ENCODE results near the gene BROX.
"Not testable (repeated sequence)": the region's sequence is repeated elsewhere in the genome, so short reads cannot be mapped to it uniquely, and the experiment has no call there.

BROX gene

DNA sequence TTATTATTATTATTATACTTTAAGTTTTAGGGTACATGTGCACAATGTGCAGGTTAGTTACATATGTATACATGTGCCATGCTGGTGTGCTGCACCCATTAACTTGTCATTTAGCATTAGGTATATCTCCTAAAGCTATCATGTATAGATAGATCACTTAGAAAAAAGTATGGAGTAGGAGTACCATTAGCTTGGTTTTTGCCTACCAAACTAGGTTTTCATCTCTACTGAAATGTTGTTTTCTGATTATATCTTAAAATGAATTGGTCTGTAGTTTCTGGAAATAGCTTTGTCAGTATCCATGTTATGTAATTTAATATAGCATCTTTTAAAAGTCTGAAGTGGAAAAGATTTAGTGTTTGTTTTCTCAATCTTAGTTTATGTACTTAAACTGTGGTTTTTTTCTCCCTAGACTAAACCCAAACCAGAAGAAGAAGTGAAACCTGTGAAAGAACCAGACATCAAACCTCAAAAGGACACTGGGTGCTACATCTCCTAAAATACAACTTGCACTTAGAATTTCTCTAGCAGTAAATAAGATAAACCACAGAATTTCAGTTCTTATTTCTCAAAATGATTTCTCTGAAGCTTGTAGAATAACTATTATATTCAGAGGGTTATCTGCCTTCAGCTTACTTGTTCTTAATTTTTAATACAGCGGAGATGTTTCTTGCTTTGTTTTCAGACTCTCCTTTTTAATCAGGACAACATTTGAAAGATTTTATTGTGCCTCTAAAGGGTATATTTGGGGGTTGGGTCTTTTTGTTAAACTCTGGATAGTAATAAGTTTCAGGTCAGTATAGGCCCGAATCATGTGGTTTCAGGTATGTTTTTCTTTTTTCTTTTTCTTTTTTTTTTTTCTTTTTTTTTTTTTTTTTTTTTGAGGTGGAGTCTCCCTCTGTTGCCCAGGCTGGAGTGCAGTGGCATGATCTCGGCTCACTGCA, 20.1 kb downstream of the BROX start:
- TF ChIP-seq, protein P1, sequence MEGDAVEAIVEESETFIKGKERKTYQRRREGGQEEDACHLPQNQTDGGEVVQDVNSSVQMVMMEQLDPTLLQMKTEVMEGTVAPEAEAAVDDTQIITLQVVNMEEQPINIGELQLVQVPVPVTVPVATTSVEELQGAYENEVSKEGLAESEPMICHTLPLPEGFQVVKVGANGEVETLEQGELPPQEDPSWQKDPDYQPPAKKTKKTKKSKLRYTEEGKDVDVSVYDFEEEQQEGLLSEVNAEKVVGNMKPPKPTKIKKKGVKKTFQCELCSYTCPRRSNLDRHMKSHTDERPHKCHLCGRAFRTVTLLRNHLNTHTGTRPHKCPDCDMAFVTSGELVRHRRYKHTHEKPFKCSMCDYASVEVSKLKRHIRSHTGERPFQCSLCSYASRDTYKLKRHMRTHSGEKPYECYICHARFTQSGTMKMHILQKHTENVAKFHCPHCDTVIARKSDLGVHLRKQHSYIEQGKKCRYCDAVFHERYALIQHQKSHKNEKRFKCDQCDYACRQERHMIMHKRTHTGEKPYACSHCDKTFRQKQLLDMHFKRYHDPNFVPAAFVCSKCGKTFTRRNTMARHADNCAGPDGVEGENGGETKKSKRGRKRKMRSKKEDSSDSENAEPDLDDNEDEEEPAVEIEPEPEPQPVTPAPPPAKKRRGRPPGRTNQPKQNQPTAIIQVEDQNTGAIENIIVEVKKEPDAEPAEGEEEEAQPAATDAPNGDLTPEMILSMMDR (IDR thresholded peaks at IDR 0.05; ENCODE audit: low read depth, low read length): no peak
- DNase-seq (ENCODE audit: extremely low read depth, low read depth): no peak

DNA sequence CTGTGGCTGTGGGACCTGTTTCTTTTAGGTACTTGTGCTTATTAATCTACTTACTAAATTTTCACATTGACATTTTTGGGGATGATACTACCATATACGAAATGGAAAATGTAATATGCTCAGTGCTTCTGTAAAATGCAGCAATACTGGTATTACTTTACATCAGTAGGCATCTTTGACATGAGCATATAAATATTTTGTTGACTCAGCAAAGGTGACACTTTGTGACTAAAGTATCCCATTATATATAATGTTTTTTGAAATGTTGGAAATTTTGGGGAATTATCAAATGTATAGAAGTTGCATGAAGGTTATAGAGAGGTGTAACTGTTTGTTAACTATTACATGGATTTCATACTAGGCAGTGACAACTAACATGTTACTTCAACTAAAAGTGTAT, 22.4 kb downstream of the BROX start:
- DNase-seq (ENCODE audit: extremely low read depth, low read depth): no peak
- TF ChIP-seq, protein P1 (IDR thresholded peaks at IDR 0.05; ENCODE audit: low read depth, low read length): no peak

DNA sequence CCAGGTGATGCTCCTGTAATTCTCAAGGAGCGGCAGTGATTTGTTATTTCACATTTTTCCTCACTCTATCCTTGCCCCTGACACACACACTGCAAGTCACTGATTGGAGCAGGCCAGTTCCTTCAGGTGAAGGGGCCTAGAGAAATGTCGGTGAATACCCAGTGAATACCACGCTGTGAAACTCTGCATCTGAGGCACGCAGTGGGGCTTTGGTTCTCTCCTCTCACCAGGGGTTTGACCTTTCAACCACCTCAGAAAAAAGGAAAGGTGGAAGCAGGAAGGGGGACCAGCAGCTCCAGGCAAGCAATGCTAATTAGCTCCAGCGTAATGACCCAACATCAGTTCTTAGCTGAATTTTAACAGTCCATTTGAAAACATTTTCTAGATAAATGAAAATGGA, 24.1 kb downstream of the BROX start:
- TF ChIP-seq, protein P1 (IDR thresholded peaks at IDR 0.05; ENCODE audit: low read depth, low read length): no peak
- DNase-seq (ENCODE audit: extremely low read depth, low read depth): no peak

DNA sequence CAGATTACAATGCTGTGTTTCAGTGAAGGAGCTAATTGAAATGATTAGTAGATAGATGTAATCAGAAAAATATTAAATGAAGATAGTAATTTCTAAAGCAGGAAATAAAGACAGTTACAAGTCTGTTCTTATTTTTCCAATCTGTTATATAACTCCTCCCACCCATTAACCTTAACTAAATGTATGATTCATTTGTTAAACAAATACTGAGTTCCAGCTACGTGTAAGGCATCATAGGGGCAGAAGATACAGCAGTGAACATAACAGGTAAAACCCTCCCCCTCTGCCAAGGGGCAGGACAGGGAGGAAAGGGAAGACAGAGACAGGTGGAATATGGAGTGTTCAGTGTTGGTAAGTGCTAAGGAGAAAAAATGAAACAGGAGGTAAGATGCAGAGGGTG, 24.6 kb downstream of the BROX start, which contains the start of gene FAM177B:
TSS of gene FAM177B (plus strand) at position 231 of the 400 bp plus-strand sequence. CDS start 9,344 bp downstream, outside the sequence.
- no peak for DNase-seq (ENCODE audit: extremely low read depth, low read depth)
- TF ChIP-seq, protein P1 (IDR thresholded peaks at IDR 0.05; ENCODE audit: low read depth, low read length): no peak

DNA sequence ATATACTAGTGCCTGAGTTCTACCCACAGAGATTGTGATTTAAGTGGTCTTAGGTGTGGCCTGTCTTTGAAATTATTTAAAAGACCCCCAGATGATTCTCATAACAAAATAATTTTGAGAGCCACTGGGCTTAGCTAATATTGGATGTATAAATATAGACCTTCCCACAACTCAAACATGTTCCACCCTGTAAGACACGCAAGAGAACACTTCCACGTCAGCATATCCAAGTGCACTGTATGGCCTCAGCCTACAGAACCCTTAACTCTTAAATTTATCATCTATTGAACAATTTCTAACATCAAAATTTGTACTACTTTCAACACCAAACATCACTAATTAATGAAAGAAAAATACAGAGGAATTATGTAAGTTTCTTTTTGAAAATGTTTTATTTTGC, 27.1 kb downstream of the BROX start:
- no peak for DNase-seq (ENCODE audit: extremely low read depth, low read depth)
- TF ChIP-seq, protein P1 (IDR thresholded peaks at IDR 0.05; ENCODE audit: low read depth, low read length): no peak

DNA sequence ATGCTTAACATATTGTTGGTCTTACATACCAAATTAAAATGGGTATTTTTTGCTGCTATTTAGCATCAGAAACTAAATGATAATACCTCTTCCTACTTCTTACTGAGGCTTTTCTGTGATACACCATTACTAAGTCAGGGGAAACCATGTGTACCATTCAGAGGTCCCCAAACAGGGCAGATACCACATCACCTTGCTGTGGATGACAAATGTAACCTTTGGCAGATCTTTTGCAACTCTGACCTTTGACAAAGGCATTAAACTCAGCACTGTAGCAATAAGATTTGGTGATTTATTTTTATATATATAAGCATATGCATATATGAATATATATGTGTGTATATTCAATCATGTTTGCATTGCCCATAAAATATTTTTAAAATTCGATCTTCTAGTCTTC, 27.6 kb downstream of the BROX start:
- TF ChIP-seq, protein P1 (IDR thresholded peaks at IDR 0.05; ENCODE audit: low read depth, low read length): no peak
- DNase-seq (ENCODE audit: extremely low read depth, low read depth): no peak

DNA sequence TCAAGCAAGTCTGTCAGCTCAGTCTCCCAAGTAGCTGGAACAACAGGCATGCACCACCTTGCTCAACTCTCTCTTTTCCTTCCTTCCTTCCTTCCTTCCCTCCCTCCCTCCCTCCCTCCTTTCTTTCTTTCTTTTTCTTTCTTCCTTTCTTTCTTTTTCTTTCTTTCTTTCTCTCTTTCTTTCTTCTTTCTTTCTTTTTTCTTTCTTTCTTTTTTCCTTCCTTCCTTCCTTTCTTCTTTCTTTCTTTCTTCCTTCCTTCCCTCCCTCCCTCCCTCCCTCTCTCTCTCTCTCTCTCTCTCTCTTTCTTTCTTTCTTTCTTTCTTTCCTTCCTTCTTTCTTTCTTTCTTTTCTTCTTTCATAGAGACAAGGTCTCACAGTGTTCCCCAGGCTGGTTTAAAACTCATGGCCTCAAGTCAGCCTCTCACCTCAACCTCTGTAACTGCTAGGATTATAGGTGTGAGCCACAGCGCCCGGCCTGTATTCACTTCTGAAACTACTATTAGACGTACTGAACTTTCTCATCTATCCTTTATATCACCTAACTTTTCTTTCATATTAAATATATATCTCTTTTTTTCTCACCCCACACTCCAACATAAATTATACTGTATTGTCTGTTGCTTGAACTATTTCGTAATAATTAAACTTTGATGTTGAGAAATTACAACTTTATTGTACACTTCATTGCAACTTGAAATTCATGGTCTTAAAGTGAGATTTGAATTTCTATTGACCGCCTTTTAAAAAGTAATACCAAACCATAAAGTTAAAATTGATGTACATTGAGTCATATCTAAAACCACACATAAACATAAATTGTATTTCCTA, 29.5 kb downstream of the BROX start:
- DNase-seq (ENCODE audit: extremely low read depth, low read depth): not testable (repeated sequence)
